H9 (cell line): ENCODE measurements around the gene CLEC9A. TPM values are rescaled to one million over a fixed set of nuclear protein-coding genes. Genes with fewer than 3 reads are reported as not detected.

ENCODE experiments used
- DNase-seq: peaks from one replicate; pipeline ENCODE4 v3.0.0-alpha.2; 2017
- H2AFZ ChIP-seq: one replicate; pipeline ENCODE4 v1.6.1; 2013; ENCODE audit warnings: mild to moderate bottlenecking, low read length, control low read depth, moderate library complexity
- H2AK5ac ChIP-seq: 2 replicates; pipeline ENCODE4 v1.6.1; 2013; ENCODE audit warnings: low read length, control low read depth, mixed read lengths; ENCODE audit not compliant: insufficient read length
- H2BK120ac ChIP-seq: one replicate; pipeline ENCODE4 v1.6.1; 2013; ENCODE audit warnings: low read depth, mild to moderate bottlenecking, low read length, control low read depth, inconsistent platforms; ENCODE audit not compliant: poor library complexity, severe bottlenecking
- H2BK12ac ChIP-seq: 2 replicates; pipeline ENCODE4 v1.6.1; 2013; ENCODE audit warnings: low read length, control low read depth, mixed read lengths, low read depth; ENCODE audit not compliant: insufficient read length
- H2BK15ac ChIP-seq: 2 replicates; pipeline ENCODE4 v1.6.1; 2013; ENCODE audit warnings: low read depth, low read length, control low read depth
- H2BK20ac ChIP-seq: one replicate; pipeline ENCODE4 v1.6.1; 2013; ENCODE audit warnings: low read depth, mild to moderate bottlenecking, low read length, control low read depth, inconsistent platforms; ENCODE audit not compliant: poor library complexity, severe bottlenecking
- H2BK5ac ChIP-seq: 2 replicates; pipeline ENCODE4 v1.6.1; 2013; ENCODE audit warnings: low read length, control low read depth, mixed read lengths; ENCODE audit not compliant: insufficient read length
- H3K14ac ChIP-seq: 2 replicates; pipeline ENCODE4 v1.6.1; 2013; ENCODE audit warnings: low read length, control low read depth; ENCODE audit not compliant: insufficient read depth
- H3K18ac ChIP-seq: 2 replicates; pipeline ENCODE4 v1.6.1; 2013; ENCODE audit warnings: low read depth, mild to moderate bottlenecking, mixed read lengths, low read length, control low read depth; ENCODE audit not compliant: insufficient read length
- H3K23ac ChIP-seq: 2 replicates; pipeline ENCODE4 v1.6.1; 2013; ENCODE audit warnings: low read length, control low read depth, mixed read lengths, low read depth; ENCODE audit not compliant: insufficient read length
- H3K23me2 ChIP-seq: 2 replicates; pipeline ENCODE4 v1.6.1; 2013; ENCODE audit warnings: low read depth, mild to moderate bottlenecking, mixed read lengths, low read length, control low read depth; ENCODE audit not compliant: insufficient read length, poor library complexity, severe bottlenecking
- H3K27ac ChIP-seq: 2 replicates; pipeline ENCODE4 v1.5.1; 2013; ENCODE audit warnings: low read length, control low read depth, mixed read lengths, low read depth; ENCODE audit not compliant: insufficient read length
- H3K27me3 ChIP-seq: 2 replicates; pipeline ENCODE4 v1.6.1; 2013; ENCODE audit warnings: low read length, control low read depth, inconsistent platforms; ENCODE audit not compliant: insufficient read depth
- H3K4ac ChIP-seq: 2 replicates; pipeline ENCODE4 v1.6.1; 2013; ENCODE audit warnings: low read depth, mild to moderate bottlenecking, control low read depth, inconsistent platforms, low read length, moderate library complexity
- H3K4me1 ChIP-seq: 2 replicates; pipeline ENCODE4 v1.6.1; 2013; ENCODE audit warnings: low read length, control low read depth, inconsistent platforms; ENCODE audit not compliant: insufficient read depth
- H3K4me2 ChIP-seq: 2 replicates; pipeline ENCODE4 v1.6.1; 2013; ENCODE audit warnings: low read length, control low read depth, mixed read lengths; ENCODE audit not compliant: insufficient read length, insufficient read depth
- H3K56ac ChIP-seq: 2 replicates; pipeline ENCODE4 v1.6.1; 2013; ENCODE audit warnings: low read depth, mild to moderate bottlenecking, mixed read lengths, low read length, control low read depth; ENCODE audit not compliant: insufficient read length
- H3K79me1 ChIP-seq: 2 replicates; pipeline ENCODE4 v1.6.1; 2013; ENCODE audit warnings: low read depth, mild to moderate bottlenecking, moderate library complexity, low read length, control low read depth, inconsistent platforms; ENCODE audit not compliant: insufficient read depth, poor library complexity, severe bottlenecking
- H3K79me2 ChIP-seq: 2 replicates; pipeline ENCODE4 v1.6.1; 2013; ENCODE audit warnings: low read length, control low read depth, inconsistent platforms; ENCODE audit not compliant: insufficient read depth
- H3K9ac ChIP-seq: 2 replicates; pipeline ENCODE4 v1.6.1; 2013; ENCODE audit warnings: low read length, control low read depth, mixed read lengths; ENCODE audit not compliant: insufficient read length; ENCODE audit errors: extremely low read depth
- H3K9me3 ChIP-seq: one replicate; pipeline ENCODE4 v1.6.1; 2013; ENCODE audit warnings: low read depth, low read length, inconsistent platforms; ENCODE audit not compliant: control insufficient read depth
- H3T11ph ChIP-seq: one replicate; pipeline ENCODE4 v1.6.1; 2013; ENCODE audit warnings: mild to moderate bottlenecking, low read length, control low read depth, inconsistent platforms
- H4K20me1 ChIP-seq: one replicate; pipeline ENCODE4 v1.6.1; 2013; ENCODE audit not compliant: control insufficient read depth, insufficient read length, insufficient read depth
- H4K5ac ChIP-seq: 2 replicates; pipeline ENCODE4 v1.6.1; 2013; ENCODE audit warnings: low read depth, mild to moderate bottlenecking, mixed read lengths, low read length, control low read depth; ENCODE audit not compliant: insufficient read length
- H4K8ac ChIP-seq: replicated peaks from 2 replicates; pipeline ENCODE4 v1.6.1; 2013; ENCODE audit warnings: low read length, control low read depth, mixed read lengths, low read depth; ENCODE audit not compliant: insufficient read length
- H4K91ac ChIP-seq: 2 replicates; pipeline ENCODE4 v1.6.1; 2013; ENCODE audit warnings: low read depth, mild to moderate bottlenecking, moderate library complexity, mixed read lengths, low read length, control low read depth; ENCODE audit not compliant: insufficient read length
- H3K27ac Mint-ChIP-seq, 3 experiments: 2 replicates in 2 of 3; 3 replicates in 1 of 3; pipeline ENCODE4 v1.8.0; 2020 to 2021; ENCODE audit warnings: mixed read lengths in 3 of 3, mild to moderate bottlenecking in 1 of 3, moderate library complexity in 1 of 3
- H3K27me3 Mint-ChIP-seq: 2 replicates; pipeline ENCODE4 v1.8.0; 2021; ENCODE audit warnings: low read depth, mild to moderate bottlenecking, moderate library complexity, mixed read lengths
- H3K36me3 Mint-ChIP-seq, 3 experiments: 2 replicates in 2 of 3; 3 replicates in 1 of 3; pipeline ENCODE4 v1.8.0; 2020 to 2021; ENCODE audit warnings: low read depth in 3 of 3, mixed read lengths in 3 of 3; ENCODE audit not compliant: insufficient read depth in 1 of 3
- H3K4me1 Mint-ChIP-seq, 2 experiments: 2 replicates each; pipeline ENCODE4 v1.8.0; 2020; ENCODE audit warnings: mixed read lengths in 2 of 2
- H3K4me3 Mint-ChIP-seq, 2 experiments: 2 replicates in 1 of 2; 3 replicates in 1 of 2; pipeline ENCODE4 v1.8.0; 2020 to 2021; ENCODE audit warnings: mild to moderate bottlenecking in 2 of 2, mixed read lengths in 2 of 2, moderate library complexity in 1 of 2
- H3K9me3 Mint-ChIP-seq, 2 experiments: 2 replicates in 1 of 2; 3 replicates in 1 of 2; pipeline ENCODE4 v1.8.0; 2020; ENCODE audit warnings: mild to moderate bottlenecking in 2 of 2, mixed read lengths in 2 of 2, moderate library complexity in 1 of 2
- CTCF ChIP-seq: fragments of 200-600 bp; sonication (generic); conservative IDR thresholded peaks from 3 replicates; pipeline ENCODE4 v1.8.0; 2021; ENCODE audit warnings: antibody characterized with exemption, mild to moderate bottlenecking
- WGBS: extraction: QIAGEN DNeasy Blood & Tissue Kit; methylation state at CpG from one replicate; pipeline ENCODE4 v1.1.7; 2013; ENCODE audit warnings: missing lambda C conversion rate, low lambda C conversion rate, mixed read lengths; ENCODE audit not compliant: insufficient read length; ENCODE audit errors: extremely low coverage; 5-methylcytosine and 5-hydroxymethylcytosine counted together
- total RNA-seq: library from RNA; stranded (reverse); gene quantifications from 2 replicates; pipeline ENCODE4 v1.2.1, GENCODE V29; 2021

CLEC9A gene
- total RNA-seq, 1 experiment from 2014 or later = not detected

DNA sequence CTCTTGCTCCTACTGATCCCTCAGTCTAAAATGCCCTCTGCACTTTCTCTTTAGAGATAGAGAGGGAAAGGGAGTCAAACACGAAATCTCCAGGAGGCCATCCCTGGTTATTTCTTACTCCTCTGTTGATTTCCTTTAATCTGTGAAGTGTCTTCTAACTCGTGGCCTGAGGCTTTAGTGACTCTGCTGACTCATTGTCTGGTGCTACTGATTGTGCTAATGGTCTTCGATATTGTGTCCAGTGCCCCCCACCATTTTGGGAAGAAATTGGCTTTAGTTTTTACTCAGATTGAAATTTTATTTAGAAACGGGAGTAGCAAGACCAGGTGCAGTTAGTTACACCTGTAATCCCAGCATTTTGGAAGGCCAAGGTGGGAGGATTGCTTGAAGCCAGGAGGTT is 839 bp downstream of the CLEC9A start:
- no peak overlapping the region for H3K18ac ChIP-seq
- WGBS = no CpG with 5 or more reads among the region's 4 CpGs
- H3K56ac ChIP-seq = no peak overlapping the region
- no peaks in the 10 kb centered on the region for H3K23me2 ChIP-seq
- peak overlapping the region; percentile 42 for H3K27ac ChIP-seq
- H2AK5ac ChIP-seq = no peak overlapping the region
- H3K4me2 ChIP-seq = no peak overlapping the region
- H3T11ph ChIP-seq = peak overlapping the region; percentile 84
- Mint-ChIP-seq H3K4me1 (peaks cover 6 to 17% of the 10 kb centered on the region in 2 experiments; a peak in 3 of 4 replicates), H3K36me3 (peaks cover 2 to 7% (median 2%) of the 10 kb centered on the region in 3 experiments; a peak in 3 of 7 replicates), H3K4me3 (no peak overlapping the region; a peak in 1 of 5 replicates), H3K27ac (peak overlapping the region in 2 of 3 experiments; percentile 8 to 77; a peak in 3 of 7 replicates), H3K27me3 (no peaks in the 10 kb centered on the region), H3K9me3 (peaks cover 0 to 12% of the 10 kb centered on the region in 2 experiments; a peak in 3 of 5 replicates)
- H4K5ac ChIP-seq = no peak overlapping the region
- no peaks in the 10 kb centered on the region for H3K79me2 ChIP-seq
- peak overlapping the region; percentile 92 for H2BK120ac ChIP-seq
- peaks cover 5% of the 10 kb centered on the region for H3K4me1 ChIP-seq
- H3K9ac ChIP-seq = no peak overlapping the region
- no peak overlapping the region for H2BK20ac ChIP-seq
- H4K91ac ChIP-seq = no peak overlapping the region
- no peaks in the 10 kb centered on the region for H3K79me1 ChIP-seq
- no peak overlapping the region for H2BK5ac ChIP-seq
- H3K27me3 ChIP-seq = no peaks in the 10 kb centered on the region
- TF ChIP-seq CTCF = no peak
- DNase-seq = no peak
- no peaks in the 10 kb centered on the region for H4K20me1 ChIP-seq
- no peaks in the 10 kb centered on the region for H3K9me3 ChIP-seq
- H3K14ac ChIP-seq = no peak overlapping the region
- H2BK12ac ChIP-seq = no peak overlapping the region
- no peak overlapping the region; the same call in 1 of the 2 replicates for H3K4ac ChIP-seq
- no peak overlapping the region for H2AFZ ChIP-seq
- H3K23ac ChIP-seq = no peak overlapping the region
- no peak overlapping the region for H2BK15ac ChIP-seq
- H4K8ac ChIP-seq = no peak overlapping the region
